Neuronal stem cell (in vitro differentiated cells): ENCODE results near the gene WHRN.

Experiments
- DNase-seq: peaks from one replicate; pipeline ENCODE4 v3.0.0-alpha.2; 2013; ENCODE audit warnings: low spot score
- H2AFZ ChIP-seq: one replicate; pipeline ENCODE4 v1.6.1; 2013; ENCODE audit warnings: mild to moderate bottlenecking, low read length, inconsistent platforms
- H2AK5ac ChIP-seq: 2 replicates; pipeline ENCODE4 v1.6.1; 2013; ENCODE audit warnings: low read depth, mild to moderate bottlenecking, inconsistent platforms, low read length, moderate library complexity, mixed read lengths
- H2BK120ac ChIP-seq: 2 replicates; pipeline ENCODE4 v1.6.1; 2013; ENCODE audit warnings: low read depth, mild to moderate bottlenecking, inconsistent platforms, low read length, moderate library complexity, mixed read lengths
- H2BK12ac ChIP-seq: one replicate; pipeline ENCODE4 v1.6.1; 2013; ENCODE audit warnings: low read length, inconsistent platforms
- H2BK15ac ChIP-seq: 2 replicates; pipeline ENCODE4 v1.6.1; 2013; ENCODE audit warnings: mild to moderate bottlenecking, low read length, inconsistent platforms, mixed read lengths
- H2BK5ac ChIP-seq: one replicate; pipeline ENCODE4 v1.6.1; 2013; ENCODE audit warnings: inconsistent platforms, mild to moderate bottlenecking, low read length, moderate library complexity
- H3K14ac ChIP-seq: one replicate; pipeline ENCODE4 v1.6.1; 2013; ENCODE audit warnings: low read length, inconsistent platforms
- H3K18ac ChIP-seq: 2 replicates; pipeline ENCODE4 v1.6.1; 2013; ENCODE audit warnings: low read length, inconsistent platforms
- H3K23ac ChIP-seq: 2 replicates; pipeline ENCODE4 v1.6.1; 2013; ENCODE audit warnings: low read depth, mild to moderate bottlenecking, mixed read lengths, low read length, inconsistent platforms; ENCODE audit not compliant: poor library complexity
- H3K27ac ChIP-seq: replicated peaks from 3 replicates; pipeline ENCODE4 v1.5.1; 2013; ENCODE audit warnings: low read length, inconsistent platforms
- H3K27me3 ChIP-seq, 3 experiments: 2 replicates each; pipeline ENCODE4 v1.6.1; 2013; ENCODE audit warnings: low read length in 3 of 3, mild to moderate bottlenecking in 2 of 3, inconsistent platforms in 1 of 3, low read depth in 1 of 3, mixed read lengths in 1 of 3, moderate library complexity in 1 of 3; ENCODE audit not compliant: control insufficient read depth in 3 of 3, insufficient read depth in 3 of 3
- H3K36me3 ChIP-seq, 2 donors: replicated peaks in 1 of 2; 2 replicates each; pipeline ENCODE4 v1.6.1; 2013; ENCODE audit warnings: low read length in 2 of 2; ENCODE audit not compliant: control insufficient read depth in 2 of 2, insufficient read depth in 2 of 2
- H3K4ac ChIP-seq: 2 replicates; pipeline ENCODE4 v1.6.1; 2013; ENCODE audit warnings: inconsistent platforms, mild to moderate bottlenecking, low read length, moderate library complexity
- H3K4me1 ChIP-seq, 2 donors: 1 replicate in 1 of 2; 2 replicates in 1 of 2; pipeline ENCODE4 v1.6.1; 2013; ENCODE audit warnings: low read length in 2 of 2, low read depth in 1 of 2; ENCODE audit not compliant: control insufficient read depth in 2 of 2, insufficient read depth in 1 of 2
- H3K4me2 ChIP-seq: one replicate; pipeline ENCODE4 v1.6.1; 2013; ENCODE audit warnings: mild to moderate bottlenecking, low read length, inconsistent platforms; ENCODE audit not compliant: insufficient read depth, poor library complexity, severe bottlenecking
- H3K4me3 ChIP-seq, 2 donors: 2 replicates each; pipeline ENCODE4 v1.5.1; 2013; ENCODE audit warnings: low read length in 2 of 2, mild to moderate bottlenecking in 2 of 2, inconsistent platforms in 1 of 2, moderate library complexity in 1 of 2
- H3K79me1 ChIP-seq: one replicate; pipeline ENCODE4 v1.6.1; 2013; ENCODE audit warnings: low read depth, mild to moderate bottlenecking, inconsistent platforms, low read length, moderate library complexity
- H3K9ac ChIP-seq: one replicate; pipeline ENCODE4 v1.6.1; 2013; ENCODE audit warnings: mild to moderate bottlenecking, low read depth, low read length, inconsistent platforms; ENCODE audit not compliant: poor library complexity
- H3K9me3 ChIP-seq, 2 donors: replicated peaks in 1 of 2; 2 replicates each; pipeline versions ENCODE3 to v1.6.1; 2013; ENCODE audit warnings: low read length in 2 of 2, mild to moderate bottlenecking in 2 of 2, inconsistent platforms in 1 of 2, low read depth in 1 of 2, mixed read lengths in 1 of 2, moderate library complexity in 1 of 2; ENCODE audit not compliant: control insufficient read depth in 2 of 2, insufficient read depth in 1 of 2
- H4K8ac ChIP-seq: one replicate; pipeline ENCODE4 v1.6.1; 2013; ENCODE audit warnings: low read depth, mild to moderate bottlenecking, inconsistent platforms, low read length, moderate library complexity
- H4K91ac ChIP-seq: one replicate; pipeline ENCODE4 v1.6.1; 2013; ENCODE audit warnings: low read length, low read depth, mild to moderate bottlenecking, inconsistent platforms; ENCODE audit not compliant: poor library complexity
- WGBS, 2 donors: extraction: QIAGEN DNeasy Blood & Tissue Kit; methylation state at CpG; one replicate each; pipeline ENCODE4 v1.1.7; 2013; ENCODE audit warnings: missing lambda C conversion rate in 2 of 2, mixed read lengths in 1 of 2; ENCODE audit not compliant: insufficient read length in 2 of 2, insufficient replicate concordance in 1 of 2; ENCODE audit errors: extremely low coverage in 2 of 2; 5-methylcytosine and 5-hydroxymethylcytosine counted together

Gene WHRN

DNA sequence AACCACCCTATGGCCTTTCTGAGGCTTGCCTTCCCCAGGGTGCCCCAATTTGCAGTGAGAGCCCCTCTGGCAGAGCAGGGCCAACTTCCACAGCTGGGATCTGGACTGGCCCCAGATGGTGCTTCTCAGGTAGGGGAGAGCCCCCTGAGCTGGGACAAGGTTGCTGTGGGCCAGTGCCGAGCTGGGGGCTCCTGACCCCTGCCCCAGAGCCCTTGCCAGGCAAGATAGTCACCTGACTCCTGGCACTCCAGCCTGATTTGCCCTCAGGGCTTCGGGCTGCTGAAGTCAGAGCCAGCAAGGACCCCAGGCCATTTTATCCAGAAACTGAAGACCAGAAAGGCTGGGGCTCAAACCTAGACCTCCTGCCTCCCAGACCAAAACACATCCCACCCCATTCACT lies 84.1 kb downstream of the WHRN start:
- no peak overlapping the region for H3K4ac ChIP-seq
- no peak for DNase-seq

DNA sequence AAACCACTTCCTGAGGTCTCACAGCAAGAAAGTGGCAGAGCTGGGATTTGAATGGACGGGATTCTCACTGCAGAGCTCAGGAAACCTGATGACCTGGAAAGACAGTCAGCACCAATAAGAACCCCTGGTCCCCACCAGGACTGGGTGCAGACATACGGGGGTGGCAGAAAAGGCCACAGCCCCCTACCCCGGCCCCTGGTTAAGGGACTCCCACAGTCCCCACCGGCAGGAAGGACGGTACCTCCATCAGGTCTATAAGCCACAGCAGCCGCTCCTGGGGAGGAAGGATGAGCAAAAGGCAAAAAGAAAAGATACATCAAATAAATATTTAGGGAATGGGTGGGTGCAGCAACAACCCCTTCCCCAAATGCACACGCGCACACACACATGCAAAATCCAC lies 85.5 kb downstream of the WHRN start:
- no peak for DNase-seq
- H2AFZ ChIP-seq: no peak overlapping the region
- H4K8ac ChIP-seq: no peak overlapping the region
- no peak overlapping the region for H3K14ac ChIP-seq
- H2AK5ac ChIP-seq: no peak overlapping the region
- H3K36me3 ChIP-seq: peaks cover 0 to 2% of the 10 kb centered on the region in 2 donors
- no peak overlapping the region for H3K4me3 ChIP-seq
- no peaks in the 10 kb centered on the region for H3K79me1 ChIP-seq
- no peaks in the 10 kb centered on the region for H3K9me3 ChIP-seq
- H3K9ac ChIP-seq: no peak overlapping the region
- H3K4ac ChIP-seq: no peak overlapping the region
- no peak overlapping the region for H3K27ac ChIP-seq
- H2BK12ac ChIP-seq: no peak overlapping the region
- H3K4me2 ChIP-seq: no peak overlapping the region
- H3K18ac ChIP-seq: no peak overlapping the region
- H2BK120ac ChIP-seq: no peak overlapping the region
- H3K27me3 ChIP-seq: no peaks in the 10 kb centered on the region
- no peak overlapping the region for H2BK15ac ChIP-seq
- no CpG with 5 or more reads among the region's 8 CpGs for WGBS, 2 donors
- H3K23ac ChIP-seq: no peak overlapping the region
- H3K4me1 ChIP-seq: peaks cover 9 to 11% of the 10 kb centered on the region in 2 donors
- no peak overlapping the region for H4K91ac ChIP-seq
- no peak overlapping the region for H2BK5ac ChIP-seq

More for the DNA sequence above, 84.1 kb downstream of the WHRN start:
- Histone ChIP-seq H3K4me1 (peaks cover 9 to 11% of the 10 kb centered on the region in 2 donors), H3K23ac (no peak overlapping the region), H2BK5ac (no peak overlapping the region), H3K79me1 (no peaks in the 10 kb centered on the region), H2BK12ac (no peak overlapping the region), H3K18ac (no peak overlapping the region), H2AK5ac (no peak overlapping the region), H3K14ac (no peak overlapping the region), H2BK15ac (no peak overlapping the region), H3K4me3 (no peak overlapping the region), H3K9me3 (no peaks in the 10 kb centered on the region), H3K27ac (no peak overlapping the region), H2AFZ (no peak overlapping the region), H3K27me3 (no peaks in the 10 kb centered on the region), H3K36me3 (peaks cover 0 to 2% of the 10 kb centered on the region in 2 donors), H3K9ac (peak overlapping the region; percentile 2), H4K8ac (no peak overlapping the region), H3K4me2 (no peak overlapping the region), H2BK120ac (no peak overlapping the region), H4K91ac (no peak overlapping the region)
- WGBS, 2 donors: no CpG with 5 or more reads among the region's 2 CpGs

DNA sequence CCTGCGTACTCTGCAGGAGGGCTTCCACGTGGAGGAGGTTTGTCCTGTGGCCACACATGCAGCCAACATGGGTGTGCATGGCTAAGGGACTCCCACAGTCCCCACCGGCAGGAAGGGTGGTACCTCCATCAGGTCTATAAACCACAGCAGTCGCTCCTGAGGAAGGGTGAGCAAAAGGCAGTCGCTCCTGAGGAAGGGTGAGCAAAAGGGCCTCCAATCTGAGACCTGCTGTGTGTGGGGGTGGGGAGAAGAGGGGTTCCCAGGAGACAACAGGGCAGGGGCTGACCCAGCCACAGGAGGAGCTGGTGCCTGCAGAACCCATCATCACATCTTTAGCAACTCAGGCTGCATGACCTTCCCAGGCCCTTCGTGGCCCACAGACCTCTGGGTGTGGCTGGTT lies 87.2 kb downstream of the WHRN start:
- no peak overlapping the region for H2BK5ac ChIP-seq
- no peak overlapping the region for H3K4me2 ChIP-seq
- no peak overlapping the region for H3K14ac ChIP-seq
- no CpG with 5 or more reads among the region's 6 CpGs for WGBS, 2 donors
- H2BK12ac ChIP-seq: no peak overlapping the region
- no peak overlapping the region for H3K27ac ChIP-seq
- H3K23ac ChIP-seq: no peak overlapping the region
- no peaks in the 10 kb centered on the region for H3K79me1 ChIP-seq
- H2AK5ac ChIP-seq: no peak overlapping the region
- no peak overlapping the region for H2BK120ac ChIP-seq
- no peak overlapping the region for H2AFZ ChIP-seq
- no peak overlapping the region for H3K18ac ChIP-seq
- peak overlapping the region in 1 of 2 donors; percentile 38 for H3K4me3 ChIP-seq
- no peaks in the 10 kb centered on the region for H3K27me3 ChIP-seq
- peaks cover 18 to 25% of the 10 kb centered on the region in 2 donors for H3K4me1 ChIP-seq
- peaks cover 0 to 2% of the 10 kb centered on the region in 2 donors for H3K36me3 ChIP-seq
- no peak overlapping the region for H2BK15ac ChIP-seq
- no peak overlapping the region for H4K8ac ChIP-seq
- H3K9ac ChIP-seq: peak overlapping the region; percentile 55
- no peak for DNase-seq
- no peaks in the 10 kb centered on the region for H3K9me3 ChIP-seq
- H4K91ac ChIP-seq: no peak overlapping the region
- H3K4ac ChIP-seq: no peak overlapping the region

DNA sequence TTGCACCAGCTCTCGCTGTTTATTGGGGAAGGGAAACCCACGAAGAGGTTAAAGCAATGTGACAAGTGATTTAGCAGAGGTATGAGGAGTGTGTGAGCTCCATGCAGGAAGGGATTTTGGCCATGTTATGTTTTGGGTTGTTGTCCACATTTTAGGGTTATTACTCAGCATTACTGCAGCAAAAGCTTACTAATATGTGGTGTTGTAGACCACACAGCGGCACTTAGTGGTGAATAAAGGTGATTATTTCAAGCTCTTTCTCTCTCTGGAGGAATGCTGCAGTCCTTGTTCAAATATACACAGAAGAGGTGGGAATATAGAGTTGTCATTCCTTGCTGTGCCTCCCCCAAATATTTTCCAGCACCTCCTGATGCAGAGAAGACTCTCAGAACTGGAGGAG lies 87.8 kb downstream of the WHRN start:
- H3K36me3 ChIP-seq: peaks cover 0 to 2% of the 10 kb centered on the region in 2 donors
- no CpG with 5 or more reads among the region's 3 CpGs for WGBS, 2 donors

More for the DNA sequence above, 87.8 kb downstream of the WHRN start:
- no peak overlapping the region for H3K9ac ChIP-seq
- H3K4me2 ChIP-seq: no peak overlapping the region
- no peak overlapping the region for H2BK5ac ChIP-seq
- H3K9me3 ChIP-seq: no peaks in the 10 kb centered on the region
- no peak overlapping the region for H3K27ac ChIP-seq
- no peak overlapping the region for H3K4me3 ChIP-seq
- no peak overlapping the region for H2BK15ac ChIP-seq
- H3K14ac ChIP-seq: no peak overlapping the region
- no peak for DNase-seq
- H3K4ac ChIP-seq: no peak overlapping the region
- H2AFZ ChIP-seq: no peak overlapping the region
- H2AK5ac ChIP-seq: no peak overlapping the region
- H4K91ac ChIP-seq: no peak overlapping the region
- H3K18ac ChIP-seq: no peak overlapping the region
- no peak overlapping the region for H4K8ac ChIP-seq
- H3K27me3 ChIP-seq: no peaks in the 10 kb centered on the region
- H2BK120ac ChIP-seq: no peak overlapping the region
- H3K79me1 ChIP-seq: no peaks in the 10 kb centered on the region
- peaks cover 18 to 28% of the 10 kb centered on the region in 2 donors for H3K4me1 ChIP-seq
- H3K23ac ChIP-seq: no peak overlapping the region
- H2BK12ac ChIP-seq: no peak overlapping the region
